H1 (cell line): ENCODE results near the gene SLC52A3. TPM values are rescaled to one million over a fixed set of nuclear protein-coding genes. Genes with fewer than 3 reads are reported as not detected.

Source experiments
- ASH2L ChIP-seq: fragments of 200-600, 300-600 bp; sonication (generic); IDR thresholded peaks from one replicate; pipeline ENCODE4 v1.7.1; 2017; ENCODE audit warnings: low read length
- CTBP2 ChIP-seq: IDR thresholded peaks from 2 replicates; pipeline ENCODE4 v1.7.0; 2011; ENCODE audit warnings: borderline replicate concordance, mild to moderate bottlenecking, moderate library complexity, mixed read lengths, low read length; ENCODE audit not compliant: insufficient read depth, insufficient read length
- JUND ChIP-seq: IDR thresholded peaks from 2 replicates; pipeline ENCODE4 v1.6.1; 2011; ENCODE audit warnings: mild to moderate bottlenecking, improper control_type of control experiment, low read length
- KDM5A ChIP-seq: fragments of 200-600 bp; IDR thresholded peaks from 2 replicates; pipeline ENCODE4 v1.7.1; 2012; ENCODE audit warnings: mild to moderate bottlenecking, low read length, inconsistent platforms, mixed read lengths
- POLR2A ChIP-seq, 2 experiments: IDR thresholded peaks; 1 replicate in 1 of 2; 2 replicates in 1 of 2; pipeline ENCODE4 v1.6.1; 2011; ENCODE audit warnings: low read depth in 2 of 2, low read length in 2 of 2, mild to moderate bottlenecking in 2 of 2; ENCODE audit errors: control extremely low read depth in 1 of 2
- SP2 ChIP-seq: IDR thresholded peaks from 2 replicates; pipeline ENCODE4 v1.6.1; 2012; ENCODE audit warnings: mild to moderate bottlenecking, low read length, inconsistent platforms
- polyA plus RNA-seq, 7 experiments: library from polyadenylated mRNA; depleted of rRNA in 3 of 7; stranded (reverse) in 5 of 7; unstranded in 2 of 7; fragments of >200 nt in 5 of 7; fragments of 200-250 nt in 2 of 7; gene quantifications; 1 replicate in 5 of 7; 2 replicates in 1 of 7; 4 replicates in 1 of 7; pipeline versions ENCODE4 v1.2.1 to v1.2.3, GENCODE V29; 2011 to 2013; ENCODE audit warnings: missing spikeins in 2 of 7, mixed read lengths in 2 of 7
- total RNA-seq: library from RNA; stranded (reverse); fragmentation: NEBNext Ultra II Directional; extraction: Animal tissue kit (Norgen Biotek cat#: 25700); gene quantifications from 2 replicates; pipeline ENCODE4 v1.2.1, GENCODE V29; 2021

Gene SLC52A3
- total and polyA plus RNA-seq, 2 of the 8 experiments (the other 6 are each of a cell fraction or from before 2014, with no cell fraction given): 2.3 to 4.2 TPM

- no peak for TF ChIP-seq ASH2L
- no peak for TF ChIP-seq SP2
- no peak for TF ChIP-seq KDM5A
- TF ChIP-seq JUND: no peak
- no peak for TF ChIP-seq CTBP2
- no peak for TF ChIP-seq POLR2A (IDR thresholded peaks at IDR 0.05; ENCODE audit: control extremely low read depth in 1 of 2, low read depth in 2 of 2, low read length in 2 of 2)
These were observed 46.9 kb upstream of the SLC52A3 start (continued) for GRCh38 chr20:815226-815625.
